ENCODE measurements around the gene JPT2. TPM values are rescaled to one million over a fixed set of nuclear protein-coding genes. Genes with fewer than 3 reads are reported as not detected.
"Not testable (repeated sequence)": the region's sequence is repeated elsewhere in the genome, so short reads cannot be mapped to it uniquely, and the experiment has no call there.

The JPT2 gene
- total RNA-seq, 1 experiment from 2014 or later, result 168 TPM

GRCh38 chr16:1732071-1732470 lies 54.0 kb downstream of the JPT2 start:
- DNase-seq (ENCODE audit: low read depth), result no peak

GRCh38 chr16:1732551-1732987 lies 54.5 kb downstream of the JPT2 start:
- DNase-seq (ENCODE audit: low read depth), result not testable (repeated sequence)

- DNase-seq (ENCODE audit: low read depth), result no peak
Measured at GRCh38 chr16:1734123-1734522, 56.0 kb downstream of the JPT2 start.

- no peak for DNase-seq (ENCODE audit: low read depth)
Measured at GRCh38 chr16:1734816-1735215, 56.7 kb downstream of the JPT2 start.

- DNase-seq (ENCODE audit: low read depth), result no peak
Measured at GRCh38 chr16:1740234-1740633, 62.2 kb downstream of the JPT2 start.

DNA sequence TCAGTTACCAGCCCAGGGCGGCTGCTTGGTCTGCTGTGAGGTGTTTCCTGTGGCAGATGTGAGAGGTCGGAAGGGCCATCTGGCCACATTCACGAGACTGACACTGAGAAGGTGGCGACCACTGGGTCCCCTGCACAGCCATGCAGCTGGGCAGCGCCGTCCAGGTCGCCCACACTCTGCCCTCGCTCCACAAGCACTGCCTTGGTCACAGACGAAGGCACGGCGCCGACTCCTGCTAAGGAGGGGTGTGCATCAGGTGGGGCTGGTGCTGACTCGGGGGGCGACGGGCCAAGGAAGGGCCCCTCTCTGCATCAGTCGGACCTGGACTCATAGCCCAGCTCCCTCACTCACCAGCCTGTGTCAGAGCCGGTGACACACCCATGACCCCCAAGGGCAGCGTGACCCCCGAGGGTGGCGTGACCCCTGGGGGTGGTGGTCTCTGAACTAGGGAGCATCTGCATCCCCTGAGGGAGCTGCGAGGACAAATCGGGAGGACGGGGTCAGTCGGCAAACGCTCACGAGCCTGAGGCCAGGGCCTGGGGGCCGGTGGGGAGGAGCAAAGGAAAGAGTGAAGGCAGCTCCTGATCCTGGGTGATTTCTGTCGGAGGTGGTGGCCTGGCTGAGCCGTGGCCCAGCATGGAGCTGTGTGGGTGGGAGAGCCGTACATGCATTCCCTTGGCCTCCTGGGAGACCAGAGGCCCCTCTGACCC lies 62.9 kb downstream of the JPT2 start:
- DNase-seq (ENCODE audit: low read depth), result no peak

GRCh38 chr16:1741553-1742165 lies 63.6 kb downstream of the JPT2 start:
- DNase-seq (ENCODE audit: low read depth), result no peak

GRCh38 chr16:1743376-1744337 lies 65.6 kb downstream of the JPT2 start:
- DNase-seq (ENCODE audit: low read depth), result no peak

DNA sequence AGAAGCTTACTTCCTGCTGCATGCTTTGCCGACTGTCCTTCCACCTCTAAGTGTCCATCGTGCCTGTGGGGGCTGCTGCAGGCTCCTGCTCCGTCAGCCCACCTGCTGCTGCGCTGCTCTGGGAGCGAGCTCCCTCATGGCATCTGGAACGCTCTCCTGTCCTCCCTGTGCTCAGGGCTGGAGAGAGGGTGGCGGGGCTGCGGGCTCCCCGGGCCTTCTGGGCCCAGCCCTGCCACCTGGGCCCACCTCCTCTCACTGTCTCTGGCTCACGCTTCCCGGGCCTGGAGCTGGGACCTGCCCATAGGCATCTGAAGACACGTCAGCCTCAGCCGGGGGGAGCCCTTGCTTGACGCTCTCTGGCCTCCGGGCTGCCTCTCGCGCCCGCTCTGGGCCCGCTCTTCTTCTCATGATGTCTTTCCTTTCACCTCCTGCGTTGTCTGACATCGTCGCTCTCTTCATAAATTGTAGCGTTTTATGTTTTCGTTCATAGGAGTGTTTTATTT lies 66.3 kb downstream of the JPT2 start:
- DNase-seq (ENCODE audit: low read depth), result no peak

DNA sequence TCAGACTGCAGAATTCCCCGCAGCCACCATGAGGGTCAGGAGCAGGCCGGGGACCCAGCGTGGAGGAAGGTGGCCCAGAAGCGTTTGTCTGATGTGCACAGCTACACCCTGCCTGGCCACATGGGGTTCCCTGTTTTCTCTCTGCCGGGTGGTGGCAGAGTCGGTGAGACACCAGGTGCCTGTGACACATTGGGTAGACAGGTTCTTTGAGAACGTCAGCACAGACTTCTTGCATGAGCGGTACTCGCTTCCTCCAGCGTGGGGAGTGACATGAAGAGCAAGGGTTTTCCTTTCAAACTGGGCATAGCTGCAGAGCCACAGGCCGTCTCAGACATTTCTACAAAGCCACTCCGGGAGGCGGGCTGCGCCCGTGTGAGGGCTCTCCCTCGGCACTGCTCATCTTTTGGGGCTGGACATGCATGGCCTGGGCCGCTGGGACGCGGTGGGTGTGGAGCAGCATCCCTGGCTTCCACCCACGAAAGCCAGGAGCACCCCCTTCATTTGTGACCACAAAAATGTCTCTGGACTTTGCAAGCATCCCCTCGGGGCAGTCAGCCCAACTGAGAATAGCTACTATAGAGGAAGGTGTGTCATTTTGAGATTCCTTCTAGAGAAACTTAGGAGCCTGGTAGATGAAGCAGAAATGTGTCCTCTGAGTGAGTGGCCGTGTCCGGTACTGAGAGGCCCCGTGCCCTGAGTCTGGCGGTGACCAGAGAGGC lies 67.3 kb downstream of the JPT2 start:
- peak; percentile 98 for DNase-seq (ENCODE audit: low read depth)

GRCh38 chr16:1745900-1746692 lies 68.0 kb downstream of the JPT2 start:
- DNase-seq (ENCODE audit: low read depth), result peak; percentile 98

- DNase-seq (ENCODE audit: low read depth), result peak; percentile 84
Measured at GRCh38 chr16:1746693-1747195, 68.7 kb downstream of the JPT2 start.

DNA sequence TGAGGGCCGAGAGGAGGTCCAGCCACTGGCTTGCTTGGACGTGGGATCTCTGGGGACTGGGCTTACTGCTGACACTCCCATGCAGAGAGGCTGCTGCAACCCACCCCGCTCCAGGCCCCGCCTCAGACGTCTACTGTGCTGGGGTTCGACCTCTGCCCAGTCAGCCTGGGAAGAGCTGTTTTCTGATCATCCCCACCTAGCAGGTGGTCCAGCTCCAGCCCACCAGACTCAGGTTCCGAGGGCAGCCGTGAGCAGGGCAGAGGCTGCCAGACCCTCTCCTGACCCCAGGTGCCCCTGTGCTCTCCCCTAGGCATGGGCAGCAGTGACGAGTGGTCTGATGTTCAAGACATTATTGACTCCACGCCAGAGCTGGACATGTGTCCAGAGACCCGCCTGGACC lies 69.9 kb downstream of the JPT2 start:
- DNase-seq (ENCODE audit: low read depth), result no peak

- DNase-seq (ENCODE audit: low read depth), result peak; percentile 23
Measured at GRCh38 chr16:1749152-1750117, 71.4 kb downstream of the JPT2 start.

Other genes starting within 250 kb of the JPT2 start
- not detected in 2 replicates for gene PERCC1, start 247.2 kb upstream of the JPT2 start, total RNA-seq (2014; rRNA removed; shearing (Covaris generic))
- gene CCDC154, start 233.7 kb upstream of the JPT2 start, total RNA-seq (2014; rRNA removed; shearing (Covaris generic)), result 0.05 TPM in 1 of 2 replicates, not detected in the other
- gene CLCN7, start 203.3 kb upstream of the JPT2 start, total RNA-seq (2014; rRNA removed; shearing (Covaris generic)), result 44.0 and 84.0 TPM in 2 replicates
- gene PTX4, start 189.3 kb upstream of the JPT2 start, total RNA-seq (2014; rRNA removed; shearing (Covaris generic)), result not detected in 2 replicates
- 15.1 and 16.6 TPM in 2 replicates for gene TELO2, start 184.9 kb upstream of the JPT2 start, total RNA-seq (2014; rRNA removed; shearing (Covaris generic))
- not detected in 2 replicates for gene TMEM204, start 144.6 kb upstream of the JPT2 start, total RNA-seq (2014; rRNA removed; shearing (Covaris generic))
- 11.2 and 11.7 TPM in 2 replicates for gene IFT140, start 66.2 kb upstream of the JPT2 start, total RNA-seq (2014; rRNA removed; shearing (Covaris generic))
- 4.9 and 5.9 TPM in 2 replicates for gene CRAMP1, start 65.9 kb upstream of the JPT2 start, total RNA-seq (2014; rRNA removed; shearing (Covaris generic))
- 7.1 and 9.4 TPM in 2 replicates for gene MAPK8IP3, start 27.9 kb downstream of the JPT2 start, total RNA-seq (2014; rRNA removed; shearing (Covaris generic))
- not detected in 2 replicates for gene NME3, start 93.3 kb downstream of the JPT2 start, total RNA-seq (2014; rRNA removed; shearing (Covaris generic))
- gene EME2, start 94.5 kb downstream of the JPT2 start, total RNA-seq (2014; rRNA removed; shearing (Covaris generic)), result 0.76 and 2.2 TPM in 2 replicates
- 115 and 133 TPM in 2 replicates for gene MRPS34, start 94.9 kb downstream of the JPT2 start, total RNA-seq (2014; rRNA removed; shearing (Covaris generic))
- 25.9 and 29.8 TPM in 2 replicates for gene SPSB3, start 104.3 kb downstream of the JPT2 start, total RNA-seq (2014; rRNA removed; shearing (Covaris generic))
- gene NUBP2, start 104.7 kb downstream of the JPT2 start, total RNA-seq (2014; rRNA removed; shearing (Covaris generic)), result 53.7 and 86.4 TPM in 2 replicates
- 0.07 TPM in 1 of 2 replicates, not detected in the other for gene IGFALS, start 115.4 kb downstream of the JPT2 start, total RNA-seq (2014; rRNA removed; shearing (Covaris generic))
- gene HAGH, start 148.5 kb downstream of the JPT2 start, total RNA-seq (2014; rRNA removed; shearing (Covaris generic)), result 75.7 and 92.6 TPM in 2 replicates
- gene FAHD1, start 148.9 kb downstream of the JPT2 start, total RNA-seq (2014; rRNA removed; shearing (Covaris generic)), result 53.8 and 64.0 TPM in 2 replicates
- gene MEIOB, start 193.9 kb downstream of the JPT2 start, total RNA-seq (2014; rRNA removed; shearing (Covaris generic)), result 1.0 and 1.8 TPM in 2 replicates
- not detected in 2 replicates for gene HS3ST6, start 240.1 kb downstream of the JPT2 start, total RNA-seq (2014; rRNA removed; shearing (Covaris generic))